GM19438 (cell line): ENCODE measurements around the gene HIGD1A.

Experiments used
- ATAC-seq: cut with Tn5 transposase; IDR thresholded peaks from one replicate; pipeline ENCODE4 v1.9.1; 2021; ENCODE audit warnings: low read depth; ENCODE audit not compliant: unreplicated experiment

The HIGD1A gene

DNA sequence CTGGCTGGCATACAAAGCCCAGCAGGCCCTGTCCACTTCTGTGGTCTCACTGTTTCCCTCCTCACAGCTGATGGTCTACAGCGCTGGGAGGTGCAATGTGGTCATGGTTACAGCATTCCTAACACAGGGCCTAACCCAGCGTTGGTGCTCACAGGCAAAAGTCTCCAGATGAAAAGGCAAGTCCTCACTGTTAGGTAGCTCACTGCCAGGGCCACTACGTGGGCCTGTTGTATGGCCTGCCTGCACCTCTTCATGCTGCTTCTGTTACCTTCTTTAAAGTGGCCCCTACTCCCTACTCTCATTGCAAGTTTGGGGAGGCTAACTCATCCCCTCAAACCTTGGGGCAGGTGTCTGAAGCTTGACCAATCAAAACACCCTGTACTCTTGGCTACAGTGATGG lies 62.5 kb downstream of the HIGD1A start:
- no peak for ATAC-seq

- no peak for ATAC-seq
Measured at GRCh38 chr3:42739401-42740158, 64.7 kb downstream of the HIGD1A start.

DNA sequence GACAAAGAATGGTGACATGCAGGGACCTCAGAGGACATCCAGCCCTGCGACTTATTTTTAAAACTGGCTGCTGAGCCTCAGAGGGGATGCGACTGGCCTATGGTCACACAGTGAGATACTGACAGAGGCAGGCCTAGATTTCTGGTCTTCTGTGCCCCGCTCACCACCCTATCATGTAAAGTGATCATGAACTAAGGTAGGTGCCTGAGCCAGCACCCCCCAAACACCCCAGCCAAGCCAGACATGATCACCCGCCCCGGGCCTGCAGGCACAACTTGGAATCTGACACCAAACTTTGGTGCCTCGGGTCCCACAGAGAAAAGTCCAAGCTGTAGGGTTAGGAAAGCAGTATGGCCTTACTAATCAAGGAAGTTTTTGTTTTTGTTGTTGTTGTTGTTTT lies 67.8 kb downstream of the HIGD1A start:
- ATAC-seq = no peak

DNA sequence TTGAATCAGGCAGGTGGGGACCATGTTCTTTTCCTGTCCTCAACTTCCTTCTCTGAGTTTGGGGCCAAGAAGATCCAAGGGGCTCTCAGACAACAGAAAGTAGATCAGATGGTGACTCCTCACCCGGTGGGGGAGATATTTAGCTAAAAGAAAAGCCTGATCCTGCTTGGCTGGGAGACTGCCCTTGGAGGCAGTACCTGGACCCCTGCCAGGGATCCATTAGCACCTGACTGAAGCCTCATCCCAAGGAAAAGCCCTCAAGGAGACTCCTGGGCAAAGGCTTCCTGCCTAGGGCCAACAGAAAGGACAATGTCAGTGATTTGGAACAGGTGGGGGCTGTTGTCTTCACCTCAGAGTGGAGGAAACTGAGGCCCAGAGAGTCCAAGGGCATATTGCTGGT lies 68.2 kb downstream of the HIGD1A start:
- ATAC-seq = no peak

DNA sequence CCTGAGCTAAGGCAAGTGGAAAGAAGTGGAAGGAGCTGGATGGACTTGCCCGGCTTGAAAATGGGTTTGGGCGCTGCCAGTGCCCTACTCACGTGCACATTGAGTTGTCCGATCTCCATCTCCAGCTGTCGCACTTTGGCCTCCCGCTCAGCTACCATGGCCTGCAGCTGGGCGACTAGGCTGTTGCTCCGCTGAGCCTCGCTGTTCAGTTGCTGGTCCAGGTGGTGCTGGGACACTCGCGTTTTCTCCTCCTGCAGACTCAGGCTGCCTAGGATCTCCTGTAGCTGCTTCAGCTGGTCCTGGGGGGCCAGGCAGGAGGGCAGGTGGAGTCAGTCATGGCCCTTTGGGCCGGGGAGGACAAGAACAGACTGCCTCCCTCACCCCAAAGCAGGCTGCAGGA lies 68.7 kb downstream of the HIGD1A start:
- no peak for ATAC-seq

- ATAC-seq = no peak
Measured at GRCh38 chr3:42735019-42735418, 69.3 kb downstream of the HIGD1A start.

DNA sequence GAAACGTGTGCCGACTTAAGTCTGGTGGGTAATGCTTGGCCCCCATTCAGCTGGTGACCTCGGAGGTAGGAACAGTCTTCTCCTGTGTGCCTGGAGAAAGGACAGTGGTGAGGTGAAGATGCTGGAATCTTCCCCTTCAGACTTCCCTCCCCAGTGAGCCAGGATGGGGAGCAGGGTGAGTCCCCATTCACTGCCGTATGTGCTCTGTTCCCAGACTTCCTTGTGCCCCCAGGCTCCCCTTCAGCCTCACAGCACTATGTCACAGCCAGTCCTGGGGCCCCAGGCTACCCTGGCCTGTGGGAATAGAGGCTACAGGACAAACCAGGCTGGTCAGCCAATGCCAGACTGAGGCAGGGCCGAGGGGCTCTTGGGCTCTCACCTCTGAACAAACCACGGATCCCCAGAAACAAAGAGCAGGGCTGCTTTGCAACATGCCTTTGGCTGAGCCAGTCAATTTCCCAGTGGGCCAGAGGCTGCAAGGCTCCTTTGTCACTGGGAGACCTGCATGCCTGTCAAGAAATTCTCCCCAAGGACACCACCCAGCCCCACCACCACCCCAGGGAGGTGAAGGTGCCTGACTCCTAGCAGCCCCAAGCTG lies 69.9 kb downstream of the HIGD1A start:
- no peak for ATAC-seq

DNA sequence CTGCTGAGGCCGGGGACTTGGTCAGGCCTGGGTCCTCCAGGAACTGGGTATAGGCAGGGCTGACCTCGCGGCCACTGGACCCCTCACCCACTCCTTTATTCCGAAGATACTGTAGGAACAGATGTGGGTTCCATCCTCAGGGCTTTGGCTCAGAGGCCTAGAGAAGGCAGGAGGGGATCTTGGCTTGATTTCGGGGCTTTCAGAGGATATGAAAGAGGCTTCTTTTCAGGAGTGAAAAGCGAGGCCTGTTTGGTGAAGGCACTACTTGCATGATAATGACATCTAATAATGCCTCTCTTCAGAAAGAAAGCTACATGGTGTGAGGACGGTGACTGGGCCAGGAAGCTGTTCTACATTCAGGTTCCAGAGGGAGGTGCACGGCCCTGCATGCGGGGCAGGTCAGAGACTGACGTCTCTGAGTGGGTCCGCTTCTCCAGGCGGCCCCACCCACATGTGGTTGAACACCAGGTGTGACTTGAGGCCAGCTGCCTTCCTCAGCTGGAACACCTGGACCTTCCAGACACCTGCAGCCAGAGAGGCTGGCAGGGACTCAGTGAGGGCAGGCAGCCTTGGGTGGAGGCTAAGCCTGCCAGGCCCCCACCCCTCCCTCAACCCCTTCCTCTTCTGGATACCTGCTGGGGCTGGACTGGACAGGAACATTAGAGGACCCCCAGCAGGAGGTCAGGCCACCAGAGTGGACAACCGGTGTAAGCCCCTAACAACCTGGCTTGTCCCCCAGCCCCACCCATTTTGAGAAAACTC lies 70.6 kb downstream of the HIGD1A start:
- ATAC-seq = no peak
